ENCODE results near the gene PHF1. TPM values are rescaled to one million over a fixed set of nuclear protein-coding genes. Genes with fewer than 3 reads are reported as not detected.
A peak's percentile ranks its signal among the peaks of the same experiment; 100 is the strongest.
"Not testable (repeated sequence)": the region's sequence is repeated elsewhere in the genome, so short reads cannot be mapped to it uniquely, and the experiment has no call there.

PHF1 gene
- 10 to 100 TPM; 60.3 to 65.1 (median 62.1) TPM for polyA plus RNA-seq (ENCODE audit: insufficient read length in 3 of 3)

DNA sequence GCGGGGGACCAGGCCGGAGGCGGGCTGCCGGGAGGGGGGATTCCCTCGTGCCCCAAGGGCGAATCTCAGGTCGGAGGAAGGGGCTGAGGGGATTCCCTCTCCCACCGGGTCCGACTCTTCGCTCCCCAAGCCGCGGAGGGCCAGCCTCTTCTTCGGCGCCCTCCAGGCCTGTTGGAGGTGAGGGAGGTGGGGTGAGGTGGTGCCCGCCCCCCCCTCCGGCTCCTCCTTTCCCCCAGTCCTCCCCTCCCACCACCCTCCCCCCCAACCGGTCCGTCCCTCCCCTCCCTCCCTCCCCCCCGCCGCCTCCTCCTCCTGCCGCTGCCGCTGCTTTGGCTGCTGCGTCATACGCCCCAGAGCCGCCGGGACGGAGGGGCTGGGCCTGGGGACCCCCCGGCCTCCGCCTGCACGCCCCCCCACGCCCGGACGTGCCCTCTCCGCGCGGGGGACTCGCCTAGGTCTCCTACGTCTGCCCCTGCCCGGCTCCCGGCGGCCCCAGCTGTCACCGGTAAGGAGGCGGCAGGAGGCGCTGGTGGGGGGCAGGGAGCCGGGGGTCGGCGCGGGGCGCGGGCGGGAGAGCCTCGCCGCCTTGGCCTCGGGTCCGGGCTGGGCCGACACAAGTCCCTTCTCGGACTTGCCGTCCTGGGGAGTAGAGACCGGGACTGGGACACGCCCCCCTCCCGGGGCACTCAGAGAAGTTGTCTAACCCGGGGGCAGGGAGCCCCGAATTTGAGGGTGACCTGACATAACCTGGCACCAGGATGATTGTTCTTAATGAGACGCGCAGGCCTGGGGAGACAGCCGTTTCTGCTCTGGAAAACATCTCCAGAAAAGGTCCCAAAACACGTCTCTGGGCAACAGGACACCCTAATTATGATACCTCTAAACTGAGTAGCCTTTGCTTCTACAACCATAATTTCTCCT lies at the start of gene PHF1:
PHF1 (plus strand) TSS at position 304 of the 921 bp plus-strand sequence. CDS start 1,250 bp downstream, outside the sequence.
- no peak for DNase-seq (ENCODE audit: low read depth in 3 of 3, low spot score in 2 of 3)

GRCh38 chr6:33363486-33363885 lies 47.3 kb upstream of the PHF1 start:
- not testable (repeated sequence) for DNase-seq (ENCODE audit: low read depth in 3 of 3, low spot score in 2 of 3)

GRCh38 chr6:33364475-33365205 lies 46.2 kb upstream of the PHF1 start:
- peak in 2 of 3 donors; percentile 47 to 50 for DNase-seq (ENCODE audit: low read depth in 3 of 3, low spot score in 2 of 3)

GRCh38 chr6:33365206-33365971 lies 45.4 kb upstream of the PHF1 start:
- DNase-seq (ENCODE audit: low read depth in 3 of 3, low spot score in 2 of 3): not testable (repeated sequence)

DNA sequence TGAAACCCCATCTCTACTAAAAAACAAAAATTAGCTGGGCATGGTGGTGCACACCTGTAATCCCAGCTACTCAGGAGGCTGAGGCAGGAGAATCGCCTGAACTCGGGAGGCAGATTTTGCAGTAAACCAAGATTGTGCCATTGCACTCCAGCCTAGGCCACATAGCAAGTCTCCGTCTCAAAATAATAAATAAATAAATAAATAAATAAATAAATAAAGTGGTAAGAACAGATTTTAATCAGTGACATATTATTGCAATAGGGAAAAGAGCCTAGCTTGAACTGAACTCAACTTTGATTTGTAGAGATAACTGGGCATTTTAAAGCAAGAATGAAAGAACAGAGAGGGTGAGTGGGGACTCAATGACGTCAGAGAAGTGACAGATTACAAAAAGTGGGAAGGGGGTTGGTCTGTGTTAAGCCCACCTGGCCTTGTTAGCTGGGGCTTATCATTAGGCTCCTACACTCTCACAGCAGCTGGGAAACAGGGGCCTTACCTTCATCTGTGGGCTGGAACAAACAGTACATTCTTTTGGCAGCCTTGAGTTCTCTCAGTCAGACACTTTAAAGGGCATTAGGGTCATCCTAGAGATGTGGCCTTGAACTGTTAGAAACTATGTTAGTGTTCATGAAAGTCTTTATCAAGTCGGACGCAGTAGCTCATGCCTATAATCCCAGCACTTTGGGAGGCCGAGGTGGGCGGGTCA lies 43.7 kb upstream of the PHF1 start:
- DNase-seq (ENCODE audit: low read depth in 3 of 3, low spot score in 2 of 3): no peak

DNA sequence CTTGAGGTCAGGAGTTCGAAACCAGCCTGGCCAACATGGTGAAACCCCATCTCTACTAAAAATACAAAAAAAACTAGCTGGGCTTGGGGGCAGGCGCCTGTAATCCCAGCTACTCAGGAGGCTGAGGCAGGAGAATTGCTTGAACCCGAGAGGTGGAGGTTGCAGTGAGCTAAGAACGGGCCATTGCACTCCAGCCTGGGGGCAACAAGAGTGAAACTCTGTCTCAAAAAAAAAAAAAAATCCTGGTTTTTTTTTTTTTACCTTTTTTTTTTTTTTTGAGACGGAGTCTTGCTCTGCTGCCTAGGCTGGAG lies 43.1 kb upstream of the PHF1 start:
- DNase-seq (ENCODE audit: low read depth in 3 of 3, low spot score in 2 of 3): not testable (repeated sequence)

- DNase-seq (ENCODE audit: low read depth in 3 of 3, low spot score in 2 of 3): not testable (repeated sequence)
Measured at GRCh38 chr6:33371901-33372300, 38.9 kb upstream of the PHF1 start.

DNA sequence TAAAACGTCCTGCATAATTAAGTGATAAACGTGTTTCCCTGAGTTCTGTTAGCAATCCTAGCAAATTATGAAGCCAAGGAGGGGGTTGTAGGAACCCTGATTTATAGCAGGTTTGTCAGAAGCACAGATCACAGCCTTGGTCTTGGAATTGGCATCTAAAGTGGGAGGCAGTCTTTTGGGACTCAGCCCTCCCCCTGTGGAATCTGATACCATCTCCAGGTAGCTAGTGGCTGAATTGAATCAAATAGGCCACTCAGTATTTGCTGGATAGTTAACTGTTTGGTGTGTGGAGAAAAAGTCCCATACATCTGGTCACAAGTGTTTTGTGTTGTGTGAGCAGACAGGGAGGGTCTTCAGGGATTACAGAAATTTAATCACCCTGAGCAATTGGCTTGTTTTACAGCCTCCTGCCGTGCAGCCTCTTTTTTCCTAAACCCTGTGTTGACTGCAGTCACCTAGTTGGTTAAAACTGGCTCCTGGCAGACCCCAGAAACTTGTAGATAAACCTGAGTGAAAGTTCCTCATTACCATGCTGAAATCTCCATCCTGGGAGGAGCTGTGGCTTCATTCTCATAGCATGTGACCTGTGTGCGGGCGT lies 38.2 kb upstream of the PHF1 start:
- no peak for DNase-seq (ENCODE audit: low read depth in 3 of 3, low spot score in 2 of 3)

- no peak for DNase-seq (ENCODE audit: low read depth in 3 of 3, low spot score in 2 of 3)
Measured at GRCh38 chr6:33373960-33374910, 36.6 kb upstream of the PHF1 start.

DNA sequence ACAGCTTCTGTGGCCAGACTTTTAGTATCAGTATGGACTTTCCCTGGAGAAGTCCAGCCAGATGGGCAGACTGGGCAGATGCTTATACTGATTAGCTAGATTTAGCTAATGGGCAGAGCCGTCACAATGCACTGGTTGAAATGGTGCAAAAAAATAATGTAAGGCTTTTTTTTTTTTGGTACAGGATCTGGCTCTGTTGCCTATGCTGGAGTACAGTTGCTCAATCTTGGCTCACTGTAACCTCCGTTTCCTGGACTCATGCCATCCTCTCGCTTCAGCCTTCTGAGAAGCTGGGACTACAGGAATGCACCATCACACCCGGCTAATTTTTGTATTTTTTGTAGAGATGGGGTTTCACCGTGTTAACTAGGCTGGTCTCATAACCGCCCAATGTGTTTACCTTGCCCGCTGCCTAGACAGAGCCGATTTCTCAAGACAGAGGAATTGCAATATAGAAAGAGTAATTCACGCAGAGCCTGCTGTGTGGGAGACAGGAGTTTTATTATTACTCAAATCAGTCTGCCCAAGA lies 35.6 kb upstream of the PHF1 start:
- DNase-seq (ENCODE audit: low read depth in 3 of 3, low spot score in 2 of 3): no peak

DNA sequence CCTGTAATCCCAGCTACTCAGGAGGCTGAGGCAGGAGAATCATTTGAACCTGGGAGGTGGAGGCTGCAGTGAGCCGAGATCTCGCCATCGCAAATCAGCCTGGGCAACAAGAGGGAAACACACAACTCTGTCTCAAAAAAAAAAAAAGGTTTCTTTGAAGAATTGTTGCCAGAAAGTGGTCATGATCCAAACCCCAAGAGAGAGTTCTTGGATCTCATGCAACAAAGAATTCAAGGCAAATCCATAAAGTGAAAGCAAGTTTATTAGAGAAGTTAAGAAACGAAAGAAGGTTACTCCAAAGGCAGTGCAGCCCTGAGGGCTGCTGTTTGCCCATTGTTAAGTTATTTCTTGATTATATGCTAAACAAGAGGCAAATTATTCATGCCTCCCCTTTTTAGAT lies 33.6 kb upstream of the PHF1 start:
- no peak for DNase-seq (ENCODE audit: low read depth in 3 of 3, low spot score in 2 of 3)

- DNase-seq (ENCODE audit: low read depth in 3 of 3, low spot score in 2 of 3): not testable (repeated sequence)
Measured at GRCh38 chr6:33379184-33379583, 31.6 kb upstream of the PHF1 start.

GRCh38 chr6:33380272-33380981 lies 30.4 kb upstream of the PHF1 start:
- no peak for DNase-seq (ENCODE audit: low read depth in 3 of 3, low spot score in 2 of 3)

GRCh38 chr6:33383427-33384185 lies 27.2 kb upstream of the PHF1 start:
- no peak for DNase-seq (ENCODE audit: low read depth in 3 of 3, low spot score in 2 of 3)

DNA sequence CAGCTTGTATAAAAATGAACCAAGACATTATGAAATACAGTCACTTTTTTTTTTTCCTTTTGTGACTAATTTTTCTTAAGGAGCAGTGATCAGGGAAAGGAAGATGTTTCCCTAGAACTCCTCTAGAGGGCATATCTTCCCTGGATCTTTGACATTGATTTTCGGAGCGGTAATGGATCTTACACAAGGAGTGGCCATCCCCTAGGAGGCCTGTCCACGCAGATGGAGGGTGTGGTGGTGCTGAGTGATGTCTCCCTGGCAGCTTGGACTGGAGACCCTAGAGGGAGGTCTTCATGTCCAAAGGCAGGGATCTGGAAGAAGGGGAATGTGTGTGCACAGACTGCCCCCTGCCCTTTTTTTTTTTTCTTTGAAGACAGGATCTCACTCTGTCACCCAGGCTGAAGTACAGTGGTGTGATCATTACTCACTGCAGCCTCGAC lies 26.2 kb upstream of the PHF1 start:
- DNase-seq (ENCODE audit: low read depth in 3 of 3, low spot score in 2 of 3): no peak

DNA sequence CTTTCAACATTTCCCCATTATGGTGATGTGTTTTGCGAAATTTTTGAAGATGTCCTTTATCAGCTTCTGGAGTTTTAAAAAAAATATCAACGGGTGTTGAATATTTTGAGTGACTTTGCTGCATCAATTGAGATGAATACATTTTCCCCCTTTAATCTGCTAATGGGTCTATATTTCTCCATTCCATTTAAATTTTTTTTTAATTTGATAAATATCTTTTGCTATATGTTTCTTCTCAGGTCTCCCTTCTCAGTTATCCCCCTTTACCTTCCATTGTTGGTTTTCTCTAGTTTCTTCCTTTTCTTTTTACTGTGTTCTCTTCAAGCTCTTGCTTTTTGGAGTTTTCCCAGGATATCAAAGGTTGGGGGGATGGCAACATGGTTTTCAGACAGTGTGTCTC lies 20.6 kb upstream of the PHF1 start:
- no peak for DNase-seq (ENCODE audit: low read depth in 3 of 3, low spot score in 2 of 3)

- DNase-seq (ENCODE audit: low read depth in 3 of 3, low spot score in 2 of 3): no peak
Measured at GRCh38 chr6:33390767-33391277, 20.0 kb upstream of the PHF1 start.
